Endothelial cell of umbilical vein (primary cell): ENCODE measurements around the gene GCLC. TPM values are rescaled to one million over a fixed set of nuclear protein-coding genes. Genes with fewer than 3 reads are reported as not detected.

Source experiments
- BruUV-seq: library from RNA; stranded (reverse); fragments of 400-500 nt; replicated peaks from 2 replicates; lab custom pipeline; 2021; lab: Mats Ljungman, UMichigan
- CTCF ChIA-PET: fragments of 300-600, 350-600 bp; sonication (Branson Sonifier 250); formaldehyde crosslinking; loops from one replicate; lab custom pipeline; 2021; ENCODE audit warnings: antibody characterized with exemption, inconsistent platforms; lab: Charles Lee
- POLR2A ChIA-PET: fragments of 300-600, 350-600 bp; sonication (Branson Sonifier 250); formaldehyde crosslinking; loops from one replicate; lab custom pipeline; 2021; ENCODE audit warnings: antibody characterized with exemption, inconsistent platforms; lab: Charles Lee
- DNase-seq: peaks from one replicate; pipeline ENCODE4 v3.0.0-alpha.2; 2011; ENCODE audit warnings: low read depth, low spot score
- FAIRE-seq: peaks from 2 replicates; lab custom pipeline; 2011; peaks lifted over from hg19 to GRCh38; lab: Jason Lieb, UNC
- H2AFZ ChIP-seq: 2 replicates; pipeline ENCODE4 v1.6.0; 2012; ENCODE audit warnings: low read depth, low read length, control low read depth, inconsistent platforms
- H3K27ac ChIP-seq: 2 replicates; pipeline ENCODE4 v1.5.1; 2011; ENCODE audit warnings: low read depth, mild to moderate bottlenecking, control low read depth, low read length, moderate library complexity; ENCODE audit not compliant: insufficient read depth
- H3K27me3 ChIP-seq, 2 experiments: 2 replicates each; pipeline versions ENCODE4 v1.6.0 to v1.6.1; 2011; ENCODE audit warnings: low read length in 2 of 2, mixed read lengths in 1 of 2; ENCODE audit not compliant: control insufficient read depth in 2 of 2, insufficient read depth in 2 of 2
- H3K36me3 ChIP-seq, 2 experiments: 2 replicates in 1 of 2; 3 replicates in 1 of 2; pipeline ENCODE4 v1.5.1; 2011; ENCODE audit warnings: low read length in 2 of 2, mild to moderate bottlenecking in 1 of 2, moderate library complexity in 1 of 2; ENCODE audit not compliant: control insufficient read depth in 2 of 2, insufficient read depth in 2 of 2; ENCODE audit errors: extremely low read depth in 1 of 2
- H3K4me1 ChIP-seq: 3 replicates; pipeline ENCODE4 v1.5.1; 2011; ENCODE audit warnings: mild to moderate bottlenecking, low read length; ENCODE audit not compliant: control insufficient read depth, insufficient read depth; ENCODE audit errors: extremely low read depth
- H3K4me2 ChIP-seq: 2 replicates; pipeline ENCODE4 v1.6.1; 2011; ENCODE audit warnings: low read length, control low read depth, mixed read lengths; ENCODE audit not compliant: insufficient read depth
- H3K4me3 ChIP-seq, 3 experiments: fragments of 200-600 bp in 1 of 3; sonication (generic), shearing (Covaris generic) in 1 of 3; replicated peaks in 1 of 3; 2 replicates each; pipeline ENCODE4 v1.5.1; 2011 to 2016; ENCODE audit warnings: control low read depth in 3 of 3, low read length in 3 of 3, mild to moderate bottlenecking in 2 of 3, inconsistent platforms in 1 of 3, low read depth in 1 of 3, moderate library complexity in 1 of 3; ENCODE audit not compliant: insufficient read depth in 1 of 3
- H3K79me2 ChIP-seq: 2 replicates; pipeline ENCODE4 v1.6.0; 2012; ENCODE audit warnings: low read length, inconsistent platforms; ENCODE audit not compliant: control insufficient read depth, insufficient read depth
- H3K9ac ChIP-seq: replicated peaks from 2 replicates; pipeline ENCODE3; 2011; ENCODE audit warnings: low read length, control low read depth; ENCODE audit not compliant: insufficient read depth; ENCODE audit errors: extremely low read depth
- H3K9me1 ChIP-seq: replicated peaks from 3 replicates; pipeline ENCODE4 v1.6.0; 2011; ENCODE audit warnings: mild to moderate bottlenecking, low read length; ENCODE audit not compliant: control insufficient read depth, insufficient read depth; ENCODE audit errors: extremely low read depth
- H3K9me3 ChIP-seq: replicated peaks from 2 replicates; pipeline ENCODE4 v1.5.1; 2012; ENCODE audit warnings: low read length, inconsistent platforms; ENCODE audit not compliant: control insufficient read depth, insufficient read depth
- H4K20me1 ChIP-seq: replicated peaks from 2 replicates; pipeline ENCODE3; 2011; ENCODE audit warnings: mild to moderate bottlenecking, low read length; ENCODE audit not compliant: control insufficient read depth, insufficient read depth; ENCODE audit errors: extremely low read depth
- CTCF ChIP-seq, 2 donors: IDR thresholded peaks; 1 replicate in 1 of 2; 2 replicates in 1 of 2; pipeline ENCODE4 v1.5.1; 2011; ENCODE audit warnings: low read length in 2 of 2, mild to moderate bottlenecking in 2 of 2, moderate library complexity in 2 of 2, control low read depth in 1 of 2, inconsistent platforms in 1 of 2, low read depth in 1 of 2; ENCODE audit not compliant: insufficient read depth in 1 of 2; ENCODE audit errors: extremely low read depth in 1 of 2
- EZH2 ChIP-seq: IDR thresholded peaks from 2 replicates; pipeline ENCODE4 v1.6.1; 2012; ENCODE audit warnings: borderline replicate concordance, low read depth, mild to moderate bottlenecking, moderate library complexity, low read length, inconsistent platforms; ENCODE audit not compliant: severe bottlenecking
- FOS ChIP-seq: IDR thresholded peaks from 2 replicates; pipeline ENCODE4 v1.6.1; 2011; ENCODE audit warnings: mild to moderate bottlenecking, low read length, moderate library complexity, borderline replicate concordance; ENCODE audit not compliant: insufficient read depth
- GATA2 ChIP-seq: IDR thresholded peaks from 2 replicates; pipeline ENCODE4 v1.7.0; 2011; ENCODE audit warnings: low read depth, mild to moderate bottlenecking, moderate library complexity, mixed read lengths, low read length; ENCODE audit not compliant: insufficient read length, insufficient read depth
- JUN ChIP-seq: IDR thresholded peaks from 2 replicates; pipeline ENCODE4 v1.6.1; 2011; ENCODE audit warnings: borderline replicate concordance, low read depth; ENCODE audit not compliant: insufficient read length, insufficient read depth
- MYC ChIP-seq: IDR thresholded peaks from one replicate; pipeline ENCODE4 v1.6.1; 2011; ENCODE audit warnings: mild to moderate bottlenecking, low read depth, low read length
- POLR2A ChIP-seq: IDR thresholded peaks from 2 replicates; pipeline ENCODE4 v1.6.1; 2012; ENCODE audit warnings: low read depth, mild to moderate bottlenecking, control low read depth, low read length
- POLR2AphosphoS5 ChIP-seq: IDR thresholded peaks from 2 replicates; pipeline ENCODE4 v1.6.1; 2012; ENCODE audit warnings: low read depth, mild to moderate bottlenecking, control low read depth, low read length, moderate library complexity; ENCODE audit not compliant: insufficient read depth
- dilution Hi-C: fragments of 300-500 bp; cut with MboI; formaldehyde crosslinking; loops from one replicate; pipeline ENCODE4 v1.15.0; 2019; ENCODE audit warnings: low sequenced_read_pairs; ENCODE audit not compliant: extremely low pct_ligation_motif_present
- intact Hi-C: fragments of 100-400 bp; cut with micrococcal nuclease; formaldehyde crosslinking; loops from one replicate; pipeline ENCODE4 v1.10.0; 2022
- polyA plus RNA-seq, 4 experiments: library from polyadenylated mRNA; depleted of rRNA in 3 of 4; stranded (reverse) in 3 of 4; unstranded in 1 of 4; fragments of >200 nt; gene quantifications; 2 replicates each; pipeline versions ENCODE4 v1.2.1 to v1.2.3, GENCODE V29; 2011 to 2012; ENCODE audit warnings: missing spikeins in 1 of 4
- total RNA-seq: library from RNA; stranded (reverse); gene quantifications from 2 replicates; pipeline ENCODE4 v1.2.3, GENCODE V29; 2021
- TF ChIP-seq, protein P1 (sequence below): IDR thresholded peaks from 2 replicates; pipeline ENCODE4 v1.6.1; 2011; ENCODE audit not compliant: insufficient read depth, insufficient read length

GCLC gene
- total and polyA plus RNA-seq, 2 donors (not counting 3 experiments of a cell fraction or from before 2014, with no cell fraction given) = 7.3 to 22.8 TPM

DNA sequence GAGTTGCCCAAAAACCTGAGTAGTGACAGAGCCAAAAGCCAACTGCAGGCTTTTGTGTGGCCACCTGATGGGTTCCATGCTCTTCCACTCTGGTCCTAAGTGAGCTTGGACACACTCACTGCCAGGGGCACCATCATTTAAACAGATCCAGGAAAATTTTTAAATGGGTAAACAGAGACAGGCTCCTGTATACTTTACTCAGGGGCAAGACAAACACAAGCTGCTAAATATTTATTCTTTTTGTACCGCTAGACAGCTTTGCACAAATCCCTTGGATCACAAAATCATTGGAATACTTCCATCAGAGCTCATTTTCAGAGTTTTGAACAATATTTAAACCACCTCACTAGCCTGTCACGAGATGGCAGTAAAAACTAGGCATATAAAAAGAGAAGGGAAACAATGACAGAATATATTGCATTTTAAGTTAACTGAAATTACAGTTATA, 31.4 kb downstream of the GCLC start:
- FAIRE-seq (no peak), DNase-seq (no peak)
- H3K27ac ChIP-seq = no peak overlapping the region
- POLR2A ChIA-PET = no interaction called here
- dilution Hi-C loops = no loop called here
- H3K9ac ChIP-seq = no peak overlapping the region
- no peaks in the 10 kb centered on the region for H3K9me3 ChIP-seq
- H3K36me3 ChIP-seq = no peaks in the 10 kb centered on the region
- no peaks in the 10 kb centered on the region for H3K27me3 ChIP-seq
- no peak overlapping the region for H2AFZ ChIP-seq
- no peak for TF ChIP-seq CTCF (IDR thresholded peaks at IDR 0.05; ENCODE audit: extremely low read depth in 1 of 2, insufficient read depth in 1 of 2, low read depth in 1 of 2, low read length in 2 of 2)
- no peak for TF ChIP-seq FOS
- TF ChIP-seq EZH2 = no peak
- TF ChIP-seq, protein P1, sequence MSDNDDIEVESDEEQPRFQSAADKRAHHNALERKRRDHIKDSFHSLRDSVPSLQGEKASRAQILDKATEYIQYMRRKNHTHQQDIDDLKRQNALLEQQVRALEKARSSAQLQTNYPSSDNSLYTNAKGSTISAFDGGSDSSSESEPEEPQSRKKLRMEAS = no peak
- TF ChIP-seq POLR2A = no peak
- no peak for TF ChIP-seq GATA2
- no peak for TF ChIP-seq POLR2AphosphoS5
- no peak for TF ChIP-seq MYC
- no peak for TF ChIP-seq JUN
- H3K79me2 ChIP-seq = no peaks in the 10 kb centered on the region
- no peaks in the 10 kb centered on the region for H3K9me1 ChIP-seq
- CTCF ChIA-PET = interaction anchor here (1.0 to 4.0 kb wide), 5 partner anchors 11 to 214 kb away, joined by 3 to 21 read pairs (median 6); no protein-coding TSS in a partner anchor
- H3K4me1 ChIP-seq = no peaks in the 10 kb centered on the region
- H4K20me1 ChIP-seq = no peaks in the 10 kb centered on the region
- H3K4me3 ChIP-seq = no peak overlapping the region
- BruUV-seq = no TSS peak
- intact Hi-C loops = no loop called here
- no peak overlapping the region for H3K4me2 ChIP-seq
